Hepatic stellate cell (primary cell): ENCODE measurements around the gene MARF1.
"Not testable (repeated sequence)": the region's sequence is repeated elsewhere in the genome, so short reads cannot be mapped to it uniquely, and the experiment has no call there.

Experiments used
- DNase-seq: peaks from one replicate; pipeline ENCODE4 v3.0.0; 2011; ENCODE audit warnings: low spot score

MARF1 gene

GRCh38 chr16:15621889-15622288 lies 21.1 kb downstream of the MARF1 start:
- DNase-seq = no peak

- DNase-seq = no peak
Observed at GRCh38 chr16:15621456-15621855, 21.5 kb downstream of the MARF1 start.

- no peak for DNase-seq
Observed at GRCh38 chr16:15620611-15621195, 22.3 kb downstream of the MARF1 start.

- peak; percentile 44 for DNase-seq
Observed at GRCh38 chr16:15618392-15618791, 24.6 kb downstream of the MARF1 start.

GRCh38 chr16:15617901-15618300 lies 25.1 kb downstream of the MARF1 start:
- no peak for DNase-seq

- no peak for DNase-seq
Observed at GRCh38 chr16:15616475-15617165, 26.3 kb downstream of the MARF1 start.

GRCh38 chr16:15616012-15616411 lies 26.9 kb downstream of the MARF1 start:
- DNase-seq = no peak

- DNase-seq = no peak
Observed at GRCh38 chr16:15613676-15614075, 29.3 kb downstream of the MARF1 start.

GRCh38 chr16:15611610-15612009 lies 31.3 kb downstream of the MARF1 start:
- DNase-seq = no peak

GRCh38 chr16:15610369-15610871 lies 32.5 kb downstream of the MARF1 start:
- DNase-seq = no peak

- no peak for DNase-seq
Observed at GRCh38 chr16:15609286-15609649, 33.7 kb downstream of the MARF1 start.

- no peak for DNase-seq
Observed at GRCh38 chr16:15608398-15609285, 34.3 kb downstream of the MARF1 start.

GRCh38 chr16:15607700-15608396 lies 35.1 kb downstream of the MARF1 start:
- no peak for DNase-seq

- not testable (repeated sequence) for DNase-seq
Observed at GRCh38 chr16:15607221-15607699, 35.7 kb downstream of the MARF1 start.

GRCh38 chr16:15606518-15607220 lies 36.3 kb downstream of the MARF1 start:
- DNase-seq = no peak

- no peak for DNase-seq
Observed at GRCh38 chr16:15605839-15606517, 37.0 kb downstream of the MARF1 start.

GRCh38 chr16:15604460-15605440 lies 38.2 kb downstream of the MARF1 start:
- DNase-seq = no peak

GRCh38 chr16:15602285-15603044 lies 40.5 kb downstream of the MARF1 start:
- no peak for DNase-seq
